Sciatic nerve (tissue), 2 donors: Measurements from ENCODE around the gene VWF. TPM values are rescaled to one million over a fixed set of nuclear protein-coding genes. Genes with fewer than 3 reads are reported as not detected.
A peak's percentile ranks its signal among the peaks of the same experiment; 100 is the strongest.
"Not testable (repeated sequence)": the region's sequence is repeated elsewhere in the genome, so short reads cannot be mapped to it uniquely, and the experiment has no call there.

ENCODE experiments used
- ATAC-seq: fragments of 200-7000 bp; cut with Tn5 transposase; one replicate; pipeline ENCODE4 v1.9.1; 2020; ENCODE audit warnings: mild to moderate bottlenecking, moderate library complexity
- DNase-seq: peaks from one replicate; pipeline ENCODE4 v3.0.0-alpha.2; 2020; ENCODE audit warnings: low spot score
- intact Hi-C: fragments of 100-400 bp; cut with DNase I; formaldehyde crosslinking; loops from one replicate; pipeline ENCODE4 v1.14.2; 2022
- total RNA-seq: library from RNA; stranded (reverse); fragmentation: NEBNext Ultra II Directional; extraction: Animal tissue kit (Norgen Biotek cat#: 25700); gene quantifications from one replicate; pipeline ENCODE4 v1.2.1, GENCODE V29; 2021
- donor health status: DM: no; HTN: no; CAD: no.
- donor health status: DM: no; HTN: no; CAD: no.

The VWF gene
- 655 TPM for total RNA-seq

- intact Hi-C loops = no loop called here
- peak; percentile 28 for ATAC-seq
- peak; percentile 33 for DNase-seq
Measured at GRCh38 chr12:6124411-6125309, at the start of gene VWF. TSS of gene VWF (minus strand) at chr12:6124670. CDS start at chr12:6123196, 1,474 bp downstream.

GRCh38 chr12:6172862-6173261, 48.4 kb upstream of the VWF start:
- intact Hi-C loops = no loop called here
- ATAC-seq (no peak), DNase-seq (no peak)

GRCh38 chr12:6172086-6172485, 47.6 kb upstream of the VWF start:
- intact Hi-C loops = no loop called here
- DNase-seq (no peak), ATAC-seq (no peak)

GRCh38 chr12:6171409-6172015, 47.0 kb upstream of the VWF start:
- no peak for DNase-seq
- ATAC-seq = peak; percentile 16
- intact Hi-C loops = no loop called here

- intact Hi-C loops = no loop called here
- ATAC-seq (peak; percentile 92), DNase-seq (no peak)
Measured at GRCh38 chr12:6167327-6168280, 43.1 kb upstream of the VWF start.

GRCh38 chr12:6166808-6167207, 42.3 kb upstream of the VWF start:
- ATAC-seq (no peak), DNase-seq (no peak)
- intact Hi-C loops = no loop called here

GRCh38 chr12:6165395-6165794, 40.9 kb upstream of the VWF start:
- no peak for ATAC-seq
- no peak for DNase-seq
- intact Hi-C loops = no loop called here

GRCh38 chr12:6163416-6164060, 39.1 kb upstream of the VWF start:
- DNase-seq (no peak), ATAC-seq (no peak)
- intact Hi-C loops = no loop called here

GRCh38 chr12:6161124-6161882, 36.8 kb upstream of the VWF start:
- DNase-seq = no peak
- ATAC-seq = peak; percentile 53
- intact Hi-C loops = no loop called here

GRCh38 chr12:6160049-6160649, 35.7 kb upstream of the VWF start:
- intact Hi-C loops, DNase-seq, ATAC-seq: not testable (repeated sequence)

- DNase-seq, intact Hi-C loops, ATAC-seq: not testable (repeated sequence)
Measured at GRCh38 chr12:6159166-6160011, 34.9 kb upstream of the VWF start.

GRCh38 chr12:6158749-6159148, 34.3 kb upstream of the VWF start:
- DNase-seq = no peak

GRCh38 chr12:6158255-6158654, 33.8 kb upstream of the VWF start:
- intact Hi-C loops = no loop called here
- no peak for DNase-seq
- no peak for ATAC-seq

More at GRCh38 chr12:6158749-6159148, 34.3 kb upstream of the VWF start:
- intact Hi-C loops = no loop called here
- ATAC-seq = no peak

GRCh38 chr12:6157482-6157881, 33.0 kb upstream of the VWF start:
- ATAC-seq (no peak), DNase-seq (no peak)
- intact Hi-C loops = no loop called here

- DNase-seq = no peak
- ATAC-seq = peak; percentile 74
- intact Hi-C loops = no loop called here
Measured at GRCh38 chr12:6154730-6155459, 30.4 kb upstream of the VWF start.

GRCh38 chr12:6148722-6149121, 24.3 kb upstream of the VWF start:
- intact Hi-C loops, ATAC-seq, DNase-seq: not testable (repeated sequence)
